ENCODE measurements around the gene CPA5.
"Not testable (repeated sequence)": the region's sequence is repeated elsewhere in the genome, so short reads cannot be mapped to it uniquely, and the experiment has no call there.

CPA5 gene

GRCh38 chr7:130372402-130373165 lies 28.0 kb downstream of the CPA5 start:
- POLR2A ChIA-PET (ENCODE audit: low non-redundant PET): no interaction called here
- H3K27ac ChIP-seq: peak overlapping the region; percentile 100
- DNase-seq (ENCODE audit: low spot score): no peak
- TF ChIP-seq CTCF (conservative IDR thresholded peaks at IDR 0.05; ENCODE audit: low read depth): no peak
- CTCF ChIA-PET: interaction anchor here (0.6 kb wide), 1 partner anchor 1030 kb away, joined by 3 read pairs; no protein-coding TSS in a partner anchor

- CTCF ChIA-PET: no interaction called here
- no peak for TF ChIP-seq CTCF (conservative IDR thresholded peaks at IDR 0.05; ENCODE audit: low read depth)
- POLR2A ChIA-PET (ENCODE audit: low non-redundant PET): no interaction called here
These were observed 29.9 kb downstream of the CPA5 start for GRCh38 chr7:130374507-130374906.

GRCh38 chr7:130376461-130376860 lies 31.8 kb downstream of the CPA5 start:
- H3K27ac ChIP-seq; POLR2A ChIA-PET (ENCODE audit: low non-redundant PET); CTCF ChIA-PET; DNase-seq (ENCODE audit: low spot score): not testable (repeated sequence)

More at GRCh38 chr7:130374507-130374906, 29.9 kb downstream of the CPA5 start:
- DNase-seq (ENCODE audit: low spot score): no peak
- peak overlapping the region; percentile 100 for H3K27ac ChIP-seq

DNA sequence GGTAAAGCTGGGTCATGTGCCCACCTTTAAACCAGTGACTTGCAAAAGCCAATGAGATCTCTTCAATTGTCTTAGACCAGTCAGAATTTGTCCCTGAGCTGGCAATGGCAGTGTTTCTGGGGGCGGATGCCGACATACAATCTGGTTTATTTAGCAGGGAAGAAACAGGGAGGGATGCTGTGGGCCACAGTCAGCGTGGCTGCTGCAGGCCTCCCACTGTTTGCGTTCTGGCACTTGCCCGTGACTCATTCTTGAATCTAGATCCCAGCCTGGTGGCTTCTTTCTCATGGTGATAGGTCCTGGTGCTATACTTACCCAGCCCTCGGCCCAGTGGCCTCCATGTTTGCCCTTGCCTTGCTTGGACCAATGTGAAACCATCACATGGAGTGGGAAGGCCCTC lies 32.6 kb downstream of the CPA5 start:
- no peak for TF ChIP-seq CTCF (conservative IDR thresholded peaks at IDR 0.05; ENCODE audit: low read depth)
- no peak overlapping the region; the same call in 1 of the 2 replicates for H3K27ac ChIP-seq
- CTCF ChIA-PET: no interaction called here
- POLR2A ChIA-PET (ENCODE audit: low non-redundant PET): no interaction called here
- no peak for DNase-seq (ENCODE audit: low spot score)

DNA sequence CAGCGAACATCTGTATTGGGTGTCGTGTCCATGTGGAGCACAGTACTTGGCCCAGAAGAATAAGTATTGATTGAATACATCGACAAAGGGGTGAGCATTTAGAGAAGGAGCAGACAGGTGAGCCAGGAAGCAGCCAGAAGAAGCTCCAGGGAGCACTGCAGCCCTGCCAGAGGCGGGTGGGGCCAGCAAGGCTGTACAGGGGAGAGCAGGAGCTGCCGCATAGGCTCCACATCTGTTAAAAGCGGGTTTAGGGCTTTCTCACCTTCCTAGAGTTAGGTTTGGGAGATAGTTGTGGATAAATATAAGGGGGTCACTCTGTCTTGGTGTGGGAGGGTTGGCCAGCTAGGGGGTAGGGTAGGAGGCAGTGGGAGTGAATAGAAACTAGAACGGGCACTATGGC lies 34.4 kb downstream of the CPA5 start:
- CTCF ChIA-PET: no interaction called here
- TF ChIP-seq CTCF (conservative IDR thresholded peaks at IDR 0.05; ENCODE audit: low read depth): no peak
- no peak overlapping the region for H3K27ac ChIP-seq
- POLR2A ChIA-PET (ENCODE audit: low non-redundant PET): no interaction called here
- DNase-seq (ENCODE audit: low spot score): no peak

GRCh38 chr7:130379532-130379920 lies 34.9 kb downstream of the CPA5 start:
- ChIA-PET POLR2A (ENCODE audit: low non-redundant PET) (no interaction called here), CTCF (no interaction called here)
- no peak for TF ChIP-seq CTCF (conservative IDR thresholded peaks at IDR 0.05; ENCODE audit: low read depth)
- no peak for DNase-seq (ENCODE audit: low spot score)
- peak overlapping the region; percentile 7; the same call in 1 of the 2 replicates for H3K27ac ChIP-seq
